Activated CD4-positive, CD25-positive, alpha-beta regulatory T cell treated with anti-CD3 and anti-CD28 coated beads, Interleukin-2, amount 50 U/mL, for 72 hours (primary cell): Measurements from ENCODE around the gene HACL1.

Experiments
- DNase-seq: peaks from one replicate; pipeline ENCODE4 v3.0.0; 2021

Gene HACL1

DNA sequence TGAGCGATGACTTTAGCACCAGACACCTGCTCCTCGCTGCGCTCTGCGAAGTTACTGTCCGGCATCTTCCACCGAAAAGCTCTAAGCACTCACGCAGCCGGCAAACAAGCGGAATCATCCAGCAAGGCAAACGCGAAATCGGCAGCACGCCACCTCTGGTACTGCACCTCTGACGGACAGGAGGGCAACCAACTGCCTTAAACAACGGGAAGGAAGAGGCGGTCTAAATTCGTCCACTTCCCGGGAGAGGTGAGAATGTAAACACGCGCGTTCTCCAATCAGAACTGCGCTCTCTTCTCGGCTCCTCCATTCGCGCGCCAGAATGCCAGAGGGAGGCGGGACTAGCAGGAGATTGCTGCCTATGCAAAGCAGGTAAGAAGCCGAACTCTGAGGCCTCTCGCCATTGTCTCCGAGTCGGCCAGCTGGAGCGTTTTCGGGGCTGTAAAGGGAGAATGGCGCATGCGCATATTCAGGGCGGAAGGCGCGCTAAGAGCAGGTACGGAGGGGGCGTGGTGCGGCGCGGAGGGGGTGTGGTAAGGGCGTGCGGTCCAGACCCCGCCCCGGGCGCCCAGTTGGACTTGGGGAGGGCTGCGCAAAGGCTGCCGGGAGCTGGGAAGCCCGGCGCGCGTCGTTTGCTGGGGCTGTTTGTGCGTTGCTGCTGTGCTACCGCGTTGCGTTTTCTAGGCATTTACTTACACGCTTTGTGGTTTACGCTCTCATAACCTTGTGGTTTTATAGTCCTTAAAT lies at the start of gene HACL1, which contains the start of gene BTD:
HACL1 (minus strand) TSS at position 171 of the 747 bp plus-strand sequence; CDS start at position 65, 106 bp downstream.
BTD (plus strand) TSS at position 347 of the 747 bp plus-strand sequence. CDS start 33,695 bp downstream, outside the sequence.
- peak; percentile 99 for DNase-seq

DNA sequence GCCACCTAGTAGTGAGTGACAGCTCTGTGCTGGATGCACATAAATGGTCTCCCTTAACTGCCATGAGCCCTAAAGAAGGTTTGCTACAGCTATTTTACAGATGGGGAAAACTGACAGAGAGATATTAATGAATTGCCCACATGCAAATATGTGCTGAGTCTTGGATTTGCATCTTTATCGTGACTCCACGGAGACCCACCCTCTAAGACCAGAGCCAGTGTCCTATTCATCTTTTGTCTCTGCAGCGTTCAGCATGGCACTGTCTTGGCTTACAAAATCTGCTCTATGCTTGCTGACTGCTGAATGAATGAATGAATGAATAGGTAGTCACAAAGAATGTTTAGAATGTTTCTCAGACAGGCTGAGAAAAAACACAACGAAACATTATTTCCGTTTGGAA lies 48.5 kb upstream of the HACL1 start:
- no peak for DNase-seq

DNA sequence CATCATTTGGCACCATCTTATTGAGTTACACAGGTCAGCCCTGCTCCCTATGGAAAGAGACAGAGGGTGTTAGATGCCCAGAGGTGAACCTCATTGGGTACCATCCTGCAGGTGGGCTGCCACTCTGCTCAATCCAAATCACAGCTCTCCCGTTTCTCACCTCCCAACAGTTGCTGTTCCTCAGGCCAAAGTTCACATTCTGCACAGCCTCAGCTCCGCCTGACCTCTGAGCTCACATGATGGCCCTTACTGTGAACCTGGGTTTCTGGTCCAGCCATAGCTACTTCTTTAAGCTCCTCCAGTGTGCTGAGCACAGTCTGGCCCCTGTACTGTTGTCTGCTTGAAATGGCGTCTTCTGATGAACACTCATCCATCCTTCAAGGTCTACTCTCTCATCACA lies 48.0 kb upstream of the HACL1 start:
- no peak for DNase-seq

DNA sequence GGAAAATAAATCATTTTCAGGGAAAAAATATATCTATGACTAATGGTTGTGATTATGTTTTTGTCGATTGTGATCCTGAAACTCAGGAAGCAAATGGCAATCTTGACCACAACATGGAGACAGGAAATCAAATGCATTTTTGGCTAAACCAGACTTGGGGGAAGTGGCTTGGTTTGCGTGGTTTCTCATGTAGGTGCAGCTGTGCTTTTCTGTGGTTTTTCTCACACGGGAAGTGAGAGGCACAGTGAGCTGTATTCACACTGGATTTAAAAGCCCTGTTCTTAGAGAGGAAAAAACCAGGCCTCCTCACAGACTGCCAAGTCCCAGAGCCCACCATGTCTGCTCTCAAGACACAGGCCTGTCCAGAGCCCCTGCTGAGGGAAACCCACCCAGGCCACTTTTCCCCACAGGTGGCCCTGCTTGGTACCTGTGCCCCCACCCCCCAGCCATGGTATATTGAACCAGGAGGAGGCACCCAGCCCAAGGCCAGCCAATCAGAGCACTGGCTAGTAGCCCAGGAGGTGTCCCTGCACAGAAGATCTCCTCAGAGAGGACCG lies 46.3 kb upstream of the HACL1 start:
- no peak for DNase-seq

DNA sequence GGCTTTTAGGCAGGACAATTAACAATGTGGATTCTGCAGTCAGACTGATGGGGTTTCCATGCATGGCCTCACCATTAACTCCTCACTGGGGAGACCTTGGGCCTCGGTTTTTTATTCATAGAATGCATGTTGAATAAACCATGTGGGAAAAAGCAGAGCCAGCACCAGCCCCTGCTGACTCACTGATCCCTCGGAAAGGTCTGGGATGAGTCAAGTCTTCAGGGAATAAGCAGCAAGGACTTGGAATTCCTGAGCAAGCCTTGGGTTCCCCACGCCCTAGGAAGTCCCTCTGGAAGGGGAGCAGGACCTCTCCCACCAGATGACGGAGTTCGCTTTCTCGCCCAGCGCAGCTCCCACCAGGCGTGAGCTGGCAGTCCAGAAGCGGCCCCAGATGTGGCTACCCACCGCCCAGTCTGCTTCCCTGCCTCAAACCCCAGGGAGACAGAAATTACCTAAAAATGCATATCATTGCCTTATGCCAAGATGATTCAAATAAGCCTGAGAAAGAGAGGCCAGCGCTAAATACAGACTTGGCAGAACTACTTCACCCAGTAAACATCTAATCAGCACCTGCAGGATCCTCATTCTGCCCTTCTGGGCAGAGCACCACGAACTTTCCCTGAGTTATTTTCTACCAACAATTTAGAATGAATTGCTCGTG lies 45.6 kb upstream of the HACL1 start:
- no peak for DNase-seq

DNA sequence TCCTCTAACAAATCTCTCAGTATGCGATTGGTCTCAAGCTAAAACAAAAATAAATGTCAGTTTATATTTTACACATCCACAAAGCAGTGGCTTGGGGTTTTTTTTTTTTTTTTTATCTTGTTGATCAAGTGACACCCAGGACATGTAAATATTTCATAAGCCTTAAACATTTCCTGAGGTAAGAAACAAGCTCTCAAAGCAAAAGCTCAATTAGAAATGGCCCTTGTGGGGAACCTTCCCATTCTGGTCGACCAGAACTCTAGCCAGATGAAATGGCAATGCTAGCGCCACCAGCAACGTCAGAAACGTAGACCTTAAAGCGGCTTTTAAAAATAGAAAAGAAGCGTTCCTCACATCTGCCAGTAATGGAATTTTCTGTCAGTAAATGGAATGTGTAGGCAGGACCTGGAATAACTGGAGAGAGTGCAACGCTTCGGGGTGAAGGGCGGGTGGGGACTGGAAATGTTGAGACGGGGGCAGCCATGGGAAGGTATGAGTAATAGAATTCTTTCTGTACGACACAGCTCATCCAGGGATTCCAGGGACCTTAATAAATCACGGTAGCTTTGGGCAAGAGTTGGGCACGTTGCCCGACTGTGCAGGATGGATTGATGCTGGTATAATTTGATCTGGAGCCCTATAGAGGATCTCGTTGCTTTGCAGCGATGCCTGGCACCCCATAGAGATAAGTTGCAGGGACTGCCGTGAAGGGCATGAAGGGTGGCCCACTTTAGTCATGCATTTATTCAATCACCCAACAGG lies 44.6 kb upstream of the HACL1 start:
- no peak for DNase-seq

DNA sequence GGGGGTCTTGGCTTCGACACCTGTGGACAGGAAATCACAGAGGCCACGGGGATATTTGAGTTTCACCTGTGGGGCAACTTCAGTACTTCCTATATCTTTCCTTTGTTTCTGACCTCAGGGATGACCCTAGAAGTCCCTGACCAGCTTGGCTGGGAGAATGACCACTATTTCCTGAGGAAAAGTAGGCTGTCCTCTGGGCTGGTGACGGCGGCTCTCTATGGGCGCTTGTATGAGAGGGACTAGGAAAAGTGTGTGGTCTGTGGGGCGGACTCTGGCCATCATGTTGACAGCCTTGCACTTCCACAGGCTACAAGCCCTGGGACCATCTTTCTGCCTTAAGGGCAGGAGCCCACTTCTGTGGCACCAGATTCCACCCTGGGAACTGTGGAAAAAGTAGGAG lies 43.9 kb upstream of the HACL1 start:
- DNase-seq, result no peak

DNA sequence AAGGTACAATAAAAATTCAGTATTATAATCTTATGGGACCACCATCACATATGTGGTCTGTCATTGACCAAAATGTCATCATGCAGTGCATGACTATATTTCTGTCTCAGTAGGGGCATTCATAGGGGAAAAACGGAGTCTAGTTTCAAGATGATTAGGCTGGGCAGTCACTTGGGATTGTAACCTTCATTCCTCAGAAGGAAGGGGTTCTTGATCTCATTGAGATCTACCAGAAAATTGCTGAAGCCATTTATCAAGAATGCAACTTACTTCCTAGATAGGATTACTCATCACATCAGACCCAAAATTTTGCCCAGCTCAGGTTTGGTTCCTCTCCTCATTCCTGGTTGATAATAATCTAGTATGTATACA lies 37.5 kb upstream of the HACL1 start:
- DNase-seq, result no peak

DNA sequence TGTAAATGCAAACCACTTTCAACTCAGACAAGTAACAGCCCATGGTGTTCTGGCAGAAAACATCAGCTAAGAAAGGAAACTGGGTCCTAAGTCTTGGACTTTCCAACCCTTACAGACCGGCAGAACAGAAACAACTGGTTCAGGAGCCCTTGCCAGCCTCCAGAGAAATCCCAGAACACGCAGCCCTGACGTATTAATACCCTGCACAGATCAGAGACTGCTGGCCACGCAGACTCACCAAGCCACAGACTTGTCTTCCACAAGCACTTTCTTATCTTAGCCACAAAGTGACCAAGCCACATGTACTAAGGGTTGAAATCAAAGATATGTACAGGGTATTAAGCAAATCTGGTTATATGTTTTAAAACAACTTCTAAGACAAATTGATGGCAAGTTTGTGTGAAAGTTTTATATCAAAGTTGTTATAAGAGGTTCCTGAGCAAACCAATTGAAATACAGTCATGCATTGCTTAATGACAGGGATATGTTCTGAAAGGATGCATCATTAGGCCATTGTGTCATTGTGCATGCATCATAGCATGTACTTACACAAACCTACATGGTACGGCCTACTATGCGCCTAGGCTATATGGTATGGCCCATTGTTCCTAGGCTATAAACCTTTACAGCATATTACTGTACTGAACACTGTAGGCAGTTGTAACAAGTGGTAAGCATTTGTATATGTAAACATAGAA lies 37.0 kb upstream of the HACL1 start:
- no peak for DNase-seq

DNA sequence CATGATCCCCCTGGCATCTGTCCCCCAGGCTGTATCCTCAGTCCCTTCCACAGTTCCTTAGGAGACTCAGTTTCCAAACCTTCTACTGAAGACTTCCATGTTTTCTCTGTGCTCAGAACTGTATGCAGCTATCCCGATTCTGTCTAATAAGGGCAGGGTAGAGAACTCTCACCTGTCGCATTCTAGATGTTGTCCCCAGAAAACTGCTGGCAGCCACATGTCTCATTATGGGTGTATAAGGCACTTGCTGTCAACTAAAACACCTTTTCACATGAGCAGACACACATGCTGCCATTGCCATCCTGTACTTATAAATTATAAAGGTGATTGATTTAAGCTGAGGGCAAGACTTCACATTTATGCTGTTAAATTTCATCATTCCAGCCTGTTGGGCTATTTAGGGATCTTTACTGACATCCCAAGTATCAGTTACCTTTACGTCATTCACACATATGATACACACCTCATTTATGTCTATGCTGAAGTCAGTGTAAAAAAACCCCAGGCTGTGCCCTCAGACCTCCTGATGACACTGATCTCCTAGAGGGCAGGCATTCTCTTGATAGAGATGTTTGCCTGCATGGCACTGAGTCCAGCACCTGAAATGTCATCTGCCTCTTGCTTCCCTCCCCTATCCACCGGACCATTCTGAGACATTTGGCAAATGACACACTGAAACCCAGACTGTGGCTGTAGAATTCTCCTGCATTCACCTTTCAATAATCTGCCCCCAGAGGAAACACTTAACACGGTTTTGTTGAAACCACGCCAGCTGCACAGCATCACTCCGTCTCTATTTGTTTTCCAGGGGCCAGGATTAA lies 36.0 kb upstream of the HACL1 start:
- DNase-seq, result no peak

DNA sequence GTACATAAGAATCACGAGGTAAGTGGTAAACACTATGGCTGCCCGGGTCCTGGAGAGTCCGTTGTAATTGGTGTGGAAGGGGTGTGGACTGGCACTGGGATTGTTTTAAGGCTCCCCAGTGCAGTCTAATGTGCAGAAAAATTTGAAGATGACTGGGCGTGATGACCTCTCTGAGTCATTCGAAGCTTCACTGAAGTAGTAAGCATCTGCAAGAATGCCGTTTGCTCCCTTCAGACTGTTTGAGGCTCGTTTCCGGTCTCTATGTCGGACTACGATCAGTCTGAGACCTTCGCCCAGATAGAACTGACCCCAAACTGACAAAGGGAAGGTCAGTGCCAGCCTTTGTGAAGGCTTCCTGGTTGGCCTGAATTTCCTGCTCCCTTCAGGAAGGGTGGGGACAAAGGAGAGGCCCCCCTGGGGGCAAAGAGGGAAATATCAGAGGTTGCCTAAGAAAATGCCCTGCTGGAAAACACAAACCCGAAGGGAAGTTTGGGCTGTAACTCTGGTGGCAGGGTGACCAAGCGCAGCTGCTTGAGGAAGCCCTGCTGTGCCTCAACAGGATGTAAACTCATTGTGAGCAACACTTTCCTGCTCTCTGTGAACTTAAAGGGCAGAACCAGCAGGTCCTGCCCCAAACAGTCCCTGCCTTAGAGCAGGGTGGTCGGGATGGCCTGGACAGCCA lies 34.8 kb upstream of the HACL1 start:
- DNase-seq, result peak; percentile 40

DNA sequence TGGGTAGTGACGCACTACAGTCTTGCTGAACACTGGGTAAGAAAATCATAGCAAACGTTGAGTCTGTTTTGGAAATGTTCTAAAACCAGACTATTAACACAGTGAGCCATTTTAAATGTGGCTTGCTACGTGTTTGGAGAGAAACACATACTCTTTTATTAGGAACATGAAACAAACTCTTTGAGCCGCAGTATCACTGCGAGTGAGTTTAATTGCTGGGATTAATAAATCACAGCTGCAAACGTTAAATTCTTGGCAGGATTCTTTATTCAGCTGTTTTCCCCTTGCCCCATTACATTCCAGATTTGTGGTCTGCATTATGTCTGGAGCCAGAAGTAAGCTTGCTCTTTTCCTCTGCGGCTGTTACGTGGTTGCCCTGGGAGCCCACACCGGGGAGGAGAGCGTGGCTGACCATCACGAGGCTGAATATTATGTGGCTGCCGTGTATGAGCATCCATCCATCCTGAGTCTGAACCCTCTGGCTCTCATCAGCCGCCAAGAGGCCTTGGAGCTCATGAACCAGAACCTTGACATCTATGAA lies 33.8 kb upstream of the HACL1 start:
- no peak for DNase-seq

DNA sequence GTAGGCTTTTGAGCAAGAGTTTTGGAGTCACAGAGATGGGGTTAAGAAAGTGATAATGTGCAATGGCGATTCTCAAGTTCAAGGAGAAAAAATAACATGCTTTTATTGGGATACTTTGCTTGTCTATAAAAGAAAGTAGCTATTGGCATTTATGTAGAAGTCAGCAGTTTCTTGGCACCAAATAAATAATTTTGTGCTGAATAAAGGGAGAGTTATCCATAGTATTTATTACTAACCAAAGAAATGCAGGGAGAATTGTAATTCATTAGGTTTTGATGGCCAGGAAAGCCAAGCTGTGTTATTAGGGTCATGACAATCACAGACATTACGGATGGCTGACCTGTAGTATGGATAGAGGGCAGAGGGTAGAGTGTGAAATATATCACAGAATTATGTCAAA lies 33.3 kb upstream of the HACL1 start:
- DNase-seq, result no peak

DNA sequence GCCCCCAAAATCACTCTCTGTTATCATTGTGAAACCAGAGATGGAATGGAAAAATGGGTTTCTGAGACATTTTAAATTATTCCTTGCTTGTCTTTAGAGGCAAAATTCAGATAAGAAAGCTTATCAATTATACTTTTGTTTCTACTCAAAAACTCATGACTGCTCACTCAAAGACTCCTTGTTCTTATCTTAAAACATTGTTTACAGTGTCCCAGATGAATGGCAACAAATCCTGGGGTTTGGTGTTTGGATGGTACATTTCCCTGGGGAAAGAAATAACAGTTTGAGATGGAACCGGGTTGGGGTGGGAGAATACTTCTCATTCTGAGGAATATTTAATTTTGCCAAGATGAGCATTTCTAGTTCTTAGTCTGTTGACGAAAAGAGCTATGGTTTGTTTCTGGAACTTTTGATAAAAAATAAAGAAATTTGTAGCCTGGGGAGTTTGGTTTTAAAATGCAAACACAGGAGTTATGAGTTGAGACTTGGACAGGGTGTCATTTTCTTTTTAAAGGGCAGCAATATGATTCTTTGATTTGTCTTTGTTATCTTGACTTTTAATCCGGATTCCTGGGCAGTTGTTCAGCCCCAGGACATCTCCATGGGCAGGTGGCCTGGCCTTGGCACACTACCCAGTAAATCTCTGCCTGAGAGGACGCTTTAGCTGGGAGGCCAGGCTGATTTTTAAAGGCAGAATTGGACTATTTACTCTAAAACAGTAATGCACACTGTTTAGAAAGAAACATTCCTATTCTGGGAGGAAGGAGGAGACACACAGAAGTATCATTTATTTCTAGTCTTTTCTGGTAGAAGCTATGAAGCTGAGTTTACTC lies 32.6 kb upstream of the HACL1 start:
- no peak for DNase-seq

DNA sequence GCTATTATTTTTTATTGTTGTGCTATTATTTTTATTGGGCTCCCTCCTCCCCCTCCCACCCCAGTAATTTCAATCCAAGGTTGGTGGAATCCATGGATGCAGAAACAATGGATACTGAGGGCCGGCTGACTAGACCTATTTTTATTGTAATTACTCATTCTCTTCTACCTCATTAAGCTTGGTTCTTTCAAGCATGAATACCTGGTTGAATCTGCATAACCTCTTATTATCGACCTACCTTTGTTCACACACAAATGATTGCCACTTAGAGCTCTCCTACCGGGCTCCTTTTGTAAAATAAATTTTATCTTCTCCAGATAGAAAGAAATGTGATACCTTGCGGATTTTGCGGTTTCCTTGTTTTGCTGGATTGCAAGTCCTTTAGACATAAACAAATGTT lies 31.8 kb upstream of the HACL1 start:
- no peak for DNase-seq

DNA sequence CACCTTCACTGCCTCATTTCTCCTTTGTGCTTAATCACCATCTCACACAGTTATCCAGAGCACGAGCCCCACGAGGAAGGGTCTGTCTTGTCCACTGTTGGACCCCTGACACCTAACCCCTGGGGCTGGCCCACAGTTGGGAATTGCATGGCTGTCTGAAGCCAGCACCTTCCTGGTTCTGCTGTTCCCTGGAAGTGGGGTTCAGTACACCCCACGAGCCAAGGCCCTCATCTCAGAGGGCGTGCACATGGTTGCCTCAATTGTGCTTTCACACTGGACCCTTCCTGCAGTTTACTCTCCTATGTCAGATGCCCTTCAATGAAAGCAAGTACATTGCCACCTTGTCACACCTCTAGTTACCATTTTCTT lies 30.8 kb upstream of the HACL1 start:
- DNase-seq, result no peak

DNA sequence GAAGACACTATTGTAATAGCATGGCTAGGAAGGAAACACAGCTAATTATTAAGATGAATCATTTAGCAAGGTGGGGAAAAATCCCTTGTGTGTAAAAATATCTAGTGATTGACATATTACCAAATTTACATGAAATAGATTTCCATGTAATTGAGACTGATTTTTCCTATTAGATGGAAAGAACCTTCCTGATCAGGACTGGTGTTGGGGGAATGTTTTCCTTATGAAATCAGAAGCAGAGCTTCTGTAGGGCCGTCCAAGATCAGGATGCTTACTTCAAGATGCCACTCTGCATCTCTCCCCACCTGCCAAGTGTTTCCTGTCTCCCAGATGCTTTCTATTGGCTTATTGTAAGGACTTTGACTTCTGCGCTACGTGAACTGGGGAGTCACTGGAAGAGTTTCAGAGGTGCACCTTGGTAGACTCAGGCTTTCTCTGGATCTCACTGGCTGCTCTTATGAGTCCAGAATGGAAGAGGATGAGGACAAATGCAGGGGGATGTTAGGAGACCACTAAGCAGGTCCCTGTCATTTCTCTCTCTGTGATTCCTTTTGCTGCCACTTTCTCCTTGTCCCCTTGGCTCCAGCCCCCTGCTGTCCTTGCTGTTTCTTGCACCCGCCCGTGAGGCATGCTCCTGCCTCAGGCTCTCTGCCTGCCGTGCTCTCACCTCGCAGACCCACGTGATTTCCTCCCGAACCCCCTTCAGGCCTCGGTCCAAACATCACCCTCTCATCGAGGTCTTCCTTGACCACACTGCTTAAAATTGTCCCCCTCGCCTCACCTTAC lies 30.2 kb upstream of the HACL1 start:
- no peak for DNase-seq

DNA sequence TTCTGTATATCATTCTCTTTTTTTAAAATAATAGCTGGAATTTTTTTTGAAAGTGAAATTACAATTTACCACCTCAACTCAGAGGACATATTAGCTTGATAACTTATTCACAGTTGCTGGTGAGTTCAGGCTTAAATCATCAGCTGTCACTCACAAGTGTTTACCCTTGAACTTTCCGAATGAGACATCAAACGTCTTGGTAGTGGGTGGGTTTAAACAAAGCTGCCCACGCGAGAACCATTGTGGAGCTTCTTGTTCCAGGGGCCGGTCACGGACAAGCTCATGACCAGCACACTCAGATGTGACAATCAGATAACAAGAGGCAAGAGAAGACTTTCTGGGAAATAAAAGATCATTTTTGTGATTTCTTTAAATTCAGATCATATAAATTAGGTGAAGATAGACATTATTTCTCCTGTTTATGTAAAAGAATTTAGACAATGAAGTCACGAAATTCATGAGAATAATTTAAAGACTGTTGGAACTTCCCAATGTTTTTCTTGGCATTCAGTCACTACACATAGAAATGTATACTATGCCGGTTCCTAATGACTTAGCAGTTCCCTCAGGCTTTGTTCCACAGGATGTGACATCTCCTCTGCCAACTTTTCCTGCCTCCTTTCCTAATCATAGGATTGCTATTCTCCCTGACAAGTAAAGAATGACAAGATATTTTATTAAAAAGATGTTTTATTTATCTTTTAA lies 29.4 kb upstream of the HACL1 start:
- DNase-seq, result no peak
